Measurements from ENCODE around the gene USP9X. TPM values are rescaled to one million over a fixed set of nuclear protein-coding genes. Genes with fewer than 3 reads are reported as not detected.

The USP9X gene
- total and polyA plus RNA-seq, 2 of the 8 experiments (the other 6 are each of a cell fraction or from before 2014, with no cell fraction given) = 79.2 to 300 TPM

- ChIA-PET CTCF (ENCODE audit: partially characterized antibody) (no interaction called here), POLR2A (ENCODE audit: partially characterized antibody) (interaction anchor here (1.0 to 1.8 kb wide), 6 partner anchors 9 to 61 kb away, joined by 3 to 11 read pairs (median 4); partner anchors contain the start of gene DDX3X)
- Histone ChIP-seq H4K20me1 (replicated peaks in 1 of 2; ENCODE audit: control insufficient read depth in 1 of 2, insufficient read depth in 2 of 2, low read length in 2 of 2) (no peaks in the 10 kb centered on the region), H2BK120ac (replicated peaks; ENCODE audit: low read depth, low read length) (no peak overlapping the region), H2AK5ac (ENCODE audit: low read depth, low read length) (no peak overlapping the region), H3K27ac (ENCODE audit: low read depth, low read length) (no peak overlapping the region; the same call in 1 of the 2 replicates), H3K9me3 (ENCODE audit: insufficient read depth in 2 of 2, low read depth in 1 of 2, low read length in 1 of 2) (no peaks in the 10 kb centered on the region), H3K56ac (replicated peaks; ENCODE audit: insufficient read length, low read depth, low read length) (peak overlapping the region; percentile 30), H3K4me2 (ENCODE audit: insufficient read depth in 1 of 2, low read depth in 2 of 2, low read length in 2 of 2) (peak overlapping the region; percentile 33 to 71; a peak in 3 of 4 replicates), H4K91ac (replicated peaks; ENCODE audit: insufficient read length, low read length) (peak overlapping the region; percentile 91), H3K4ac (replicated peaks; ENCODE audit: insufficient read length, low read depth, low read length) (peak overlapping the region; percentile 69), H3K23me2 (ENCODE audit: low read depth, low read length) (no peaks in the 10 kb centered on the region), H4K8ac (ENCODE audit: extremely low read depth, insufficient read depth, low read length) (peak overlapping the region; percentile 11), H3K14ac (ENCODE audit: insufficient read length) (no peak overlapping the region), H3K79me2 (ENCODE audit: control insufficient read depth in 1 of 2, insufficient read depth in 2 of 2, low read length in 2 of 2) (no peaks in the 10 kb centered on the region), H3K36me3 (ENCODE audit: control insufficient read depth in 2 of 4, insufficient read depth in 4 of 4, low read length in 3 of 4) (no peaks in the 10 kb centered on the region), H3K4me1 (replicated peaks in 1 of 4; ENCODE audit: control insufficient read depth in 3 of 4, insufficient read depth in 4 of 4, low read length in 3 of 4) (peaks cover 0 to 3% (median 0%) of the 10 kb centered on the region in 4 experiments; a peak in 2 of 7 replicates), H3K4me3 (ENCODE audit: extremely low read depth in 1 of 4, insufficient read depth in 2 of 4, low read depth in 3 of 4, low read length in 4 of 4) (peak overlapping the region; percentile 23 to 66 (median 43)), H4K5ac (ENCODE audit: insufficient read length, low read depth, low read length) (peak overlapping the region; percentile 88), H3K27me3 (replicated peaks in 1 of 4; ENCODE audit: control insufficient read depth in 3 of 4, extremely low read depth in 1 of 4, insufficient read depth in 3 of 4, low read length in 3 of 4) (no peaks in the 10 kb centered on the region), H2BK12ac (ENCODE audit: low read depth, low read length) (no peak overlapping the region), H2BK20ac (ENCODE audit: low read length) (no peak overlapping the region), H3K79me1 (ENCODE audit: low read depth, low read length) (no peaks in the 10 kb centered on the region), H3K9ac (replicated peaks in 1 of 4; ENCODE audit: extremely low read depth in 1 of 4, low read depth in 3 of 4, low read length in 3 of 4) (peak overlapping the region in 3 of 4 experiments; percentile 21 to 58 (median 38); a peak in 5 of 7 replicates), H3K23ac (ENCODE audit: insufficient read length) (no peak overlapping the region), H2AFZ (ENCODE audit: low read length) (no peak overlapping the region; the same call in 1 of the 2 replicates), H3K18ac (ENCODE audit: extremely low read depth, low read length) (peak overlapping the region; percentile 78), H2BK15ac (ENCODE audit: low read length) (no peak overlapping the region), H2BK5ac (ENCODE audit: low read depth, low read length) (no peak overlapping the region)
- peak in 1 of 2 experiments; percentile 62 for DNase-seq (ENCODE audit: low read depth in 1 of 2, low spot score in 2 of 2)
- 2% methylated on average over 14 of the region's 54 CpGs; no CpG with 5 or more reads in 1 of the 2 experiments for WGBS, 2 experiments (ENCODE audit: extremely low coverage in 1 of 2, insufficient coverage in 1 of 2, insufficient read length in 1 of 2, insufficient replicate concordance in 2 of 2, low coverage in 1 of 2, low lambda C conversion rate in 2 of 2, missing lambda C conversion rate in 1 of 2)
- no peak for FAIRE-seq
- TF ChIP-seq KDM1A (IDR thresholded peaks at IDR 0.05; ENCODE audit: borderline replicate concordance, low read length) (0 out of 2 replicates have a peak, but pooled peaks have one; percentile 25), ASH2L (IDR thresholded peaks at IDR 0.05; ENCODE audit: low read length) (no peak), RAD21 (IDR thresholded peaks at IDR 0.05 in 1 of 2, conservative IDR thresholded peaks at IDR 0.05 in 1 of 2; ENCODE audit: low read depth in 2 of 2, low read length in 2 of 2) (peak; percentile 38 to 49), ATF3 (IDR thresholded peaks at IDR 0.05; ENCODE audit: insufficient read depth, low read depth, low read length) (no peak), NANOG (IDR thresholded peaks at IDR 0.05; ENCODE audit: insufficient read depth, low read depth, low read length, poor library complexity, severe bottlenecking) (peak; percentile 83)
- TF ChIP-seq, protein P1, sequence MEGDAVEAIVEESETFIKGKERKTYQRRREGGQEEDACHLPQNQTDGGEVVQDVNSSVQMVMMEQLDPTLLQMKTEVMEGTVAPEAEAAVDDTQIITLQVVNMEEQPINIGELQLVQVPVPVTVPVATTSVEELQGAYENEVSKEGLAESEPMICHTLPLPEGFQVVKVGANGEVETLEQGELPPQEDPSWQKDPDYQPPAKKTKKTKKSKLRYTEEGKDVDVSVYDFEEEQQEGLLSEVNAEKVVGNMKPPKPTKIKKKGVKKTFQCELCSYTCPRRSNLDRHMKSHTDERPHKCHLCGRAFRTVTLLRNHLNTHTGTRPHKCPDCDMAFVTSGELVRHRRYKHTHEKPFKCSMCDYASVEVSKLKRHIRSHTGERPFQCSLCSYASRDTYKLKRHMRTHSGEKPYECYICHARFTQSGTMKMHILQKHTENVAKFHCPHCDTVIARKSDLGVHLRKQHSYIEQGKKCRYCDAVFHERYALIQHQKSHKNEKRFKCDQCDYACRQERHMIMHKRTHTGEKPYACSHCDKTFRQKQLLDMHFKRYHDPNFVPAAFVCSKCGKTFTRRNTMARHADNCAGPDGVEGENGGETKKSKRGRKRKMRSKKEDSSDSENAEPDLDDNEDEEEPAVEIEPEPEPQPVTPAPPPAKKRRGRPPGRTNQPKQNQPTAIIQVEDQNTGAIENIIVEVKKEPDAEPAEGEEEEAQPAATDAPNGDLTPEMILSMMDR (IDR thresholded peaks at IDR 0.05; ENCODE audit: control extremely low read depth in 1 of 3, insufficient read depth in 1 of 3, low read depth in 1 of 3, low read length in 3 of 3) = peak in 2 of 3 experiments; percentile 20 to 22; a peak in 2 of 4 replicates
Observed at GRCh38 chrX:41275661-41276609, 190.7 kb downstream of the USP9X start.

Measured in H1 (cell line).